ENCODE data around the gene PRDX2.

PRDX2 gene

GRCh38 chr19:12779162-12779993 is 22.2 kb downstream of the PRDX2 start:
- DNase-seq (ENCODE audit: low read depth in 2 of 2): no peak

GRCh38 chr19:12778905-12779161 is 22.8 kb downstream of the PRDX2 start:
- DNase-seq (ENCODE audit: low read depth in 2 of 2): no peak

GRCh38 chr19:12778017-12778904 is 23.3 kb downstream of the PRDX2 start:
- no peak for DNase-seq (ENCODE audit: low read depth in 2 of 2)

- DNase-seq (ENCODE audit: low read depth in 2 of 2): peak in 1 of 2 donors; percentile 83
These were observed 24.2 kb downstream of the PRDX2 start for GRCh38 chr19:12777217-12778016.

GRCh38 chr19:12774588-12775555 is 26.7 kb downstream of the PRDX2 start, which contains the start of gene HOOK2:
TSS of gene HOOK2 (minus strand) at chr19:12775552. CDS start at chr19:12775449, 103 bp downstream.
- DNase-seq (ENCODE audit: low read depth in 2 of 2): no peak

GRCh38 chr19:12773571-12773970 is 28.0 kb downstream of the PRDX2 start:
- no peak for DNase-seq (ENCODE audit: low read depth in 2 of 2)

- DNase-seq (ENCODE audit: low read depth in 2 of 2): no peak
These were observed 29.3 kb downstream of the PRDX2 start for GRCh38 chr19:12772323-12772722.

GRCh38 chr19:12770922-12771321 is 30.7 kb downstream of the PRDX2 start:
- DNase-seq (ENCODE audit: low read depth in 2 of 2): no peak

- DNase-seq (ENCODE audit: low read depth in 2 of 2): peak in 1 of 2 donors; percentile 56
These were observed 31.9 kb downstream of the PRDX2 start for GRCh38 chr19:12769689-12770088.

GRCh38 chr19:12767666-12768065 is 33.9 kb downstream of the PRDX2 start:
- no peak for DNase-seq (ENCODE audit: low read depth in 2 of 2)

- no peak for DNase-seq (ENCODE audit: low read depth in 2 of 2)
These were observed 34.5 kb downstream of the PRDX2 start for GRCh38 chr19:12767150-12767549.

- DNase-seq (ENCODE audit: low read depth in 2 of 2): peak in 1 of 2 donors; percentile 82
These were observed 35.5 kb downstream of the PRDX2 start for GRCh38 chr19:12766051-12766521.

- DNase-seq (ENCODE audit: low read depth in 2 of 2): no peak
These were observed 36.9 kb downstream of the PRDX2 start for GRCh38 chr19:12764698-12765097.

GRCh38 chr19:12763100-12763499 is 38.5 kb downstream of the PRDX2 start:
- DNase-seq (ENCODE audit: low read depth in 2 of 2): no peak

- no peak for DNase-seq (ENCODE audit: low read depth in 2 of 2)
These were observed 41.9 kb downstream of the PRDX2 start for GRCh38 chr19:12759686-12760085.

GRCh38 chr19:12757544-12758274 is 43.9 kb downstream of the PRDX2 start:
- DNase-seq (ENCODE audit: low read depth in 2 of 2): peak in 1 of 2 donors; percentile 55

- DNase-seq (ENCODE audit: low read depth in 2 of 2): no peak
These were observed 45.3 kb downstream of the PRDX2 start for GRCh38 chr19:12756150-12756883.

- no peak for DNase-seq (ENCODE audit: low read depth in 2 of 2)
These were observed 47.0 kb downstream of the PRDX2 start for GRCh38 chr19:12754465-12755196.

Measured in stimulated activated CD4-positive, alpha-beta T cell treated with anti-CD3 and anti-CD28 coated beads, Interleukin-15, amount 100 ng/mL, for 48 hours (primary cell).